Measurements from ENCODE around the gene SLC35F5. TPM values are rescaled to one million over a fixed set of nuclear protein-coding genes. Genes with fewer than 3 reads are reported as not detected.

The SLC35F5 gene
- polyA plus RNA-seq, 1 donor (not counting 4 experiments of a cell fraction or from before 2014, with no cell fraction given): 86.5 TPM

DNA sequence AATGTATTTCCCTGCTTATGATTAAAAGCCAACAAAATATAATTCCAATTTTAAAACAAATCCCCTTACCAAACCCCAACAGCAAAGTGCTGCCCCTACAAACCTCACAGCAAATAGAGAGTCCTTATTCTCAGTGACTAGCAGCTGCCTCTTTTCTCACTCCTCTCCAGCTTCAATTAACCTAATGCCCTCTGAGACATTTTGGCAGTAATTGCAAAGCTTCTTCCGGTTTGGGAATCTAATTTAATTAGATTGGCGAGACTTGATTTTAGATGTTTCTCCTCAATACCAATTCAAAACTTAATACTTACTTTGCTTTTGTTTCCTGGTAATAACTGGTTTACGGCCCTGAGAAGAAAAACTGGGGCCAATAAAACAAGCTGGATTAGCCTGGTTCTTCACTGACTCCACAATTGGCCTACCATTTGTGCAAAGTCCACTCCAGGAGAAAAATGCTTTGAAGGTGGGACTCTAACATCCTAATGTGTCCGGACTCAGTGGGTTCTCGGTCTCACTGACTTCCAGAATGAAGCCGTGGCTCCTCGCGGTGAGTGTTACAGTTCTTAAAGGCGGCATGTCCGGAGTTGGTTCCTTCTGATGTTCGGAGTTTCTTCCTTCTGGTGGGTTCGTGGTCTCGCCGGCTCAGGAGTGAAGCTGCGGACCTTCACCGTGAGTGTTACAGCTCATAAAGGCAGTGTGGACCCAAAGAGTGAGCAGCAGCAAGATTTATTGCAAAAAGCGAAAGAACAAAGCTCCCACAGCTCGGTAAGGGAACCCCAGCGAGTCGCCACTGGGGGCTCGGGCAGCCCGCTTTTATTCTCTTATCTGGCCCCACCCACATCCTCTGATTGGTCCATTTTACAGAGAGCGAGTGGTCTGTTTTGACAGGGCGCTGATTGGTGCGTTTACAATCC is 52.8 kb downstream of the SLC35F5 start:
- FAIRE-seq (no peak), DNase-seq (ENCODE audit: low read depth, low spot score) (no peak)
- Histone ChIP-seq H3K27ac (ENCODE audit: control insufficient read depth, insufficient read depth, low read length) (no peak overlapping the region), H3K36me3 (ENCODE audit: control insufficient read depth in 2 of 2, extremely low read depth in 1 of 2, insufficient read depth in 2 of 2, low read length in 2 of 2) (peaks cover 0 to 2% of the 10 kb centered on the region in 2 experiments), H4K20me1 (ENCODE audit: control insufficient read depth, extremely low read depth, insufficient read depth, low read length) (no peaks in the 10 kb centered on the region), H3K4me1 (ENCODE audit: control insufficient read depth, extremely low read depth, insufficient read depth, low read length) (no peaks in the 10 kb centered on the region), H3K27me3 (ENCODE audit: control insufficient read depth, extremely low read depth, insufficient read depth, low read length) (no peaks in the 10 kb centered on the region), H3K9me1 (ENCODE audit: control insufficient read depth, extremely low read depth, insufficient read depth, low read length) (no peaks in the 10 kb centered on the region), H3K9me3 (ENCODE audit: control insufficient read depth, low read depth, low read length) (no peaks in the 10 kb centered on the region), H3K4me2 (ENCODE audit: control insufficient read depth, extremely low read depth, insufficient read depth, low read depth, low read length) (no peak overlapping the region), H3K4me3 (ENCODE audit: control insufficient read depth in 2 of 3, extremely low read depth in 1 of 3, insufficient read depth in 2 of 3, low read depth in 1 of 3, low read length in 3 of 3) (no peak overlapping the region), H3K79me2 (ENCODE audit: control insufficient read depth, insufficient read depth, low read length) (no peaks in the 10 kb centered on the region), H2AFZ (ENCODE audit: control insufficient read depth, low read length) (no peak overlapping the region), H3K9ac (ENCODE audit: control insufficient read depth, extremely low read depth, insufficient read depth, low read length) (no peak overlapping the region)
- no peak for TF ChIP-seq EZH2 (IDR thresholded peaks at IDR 0.05; ENCODE audit: low read length)
- TF ChIP-seq CTCF (optimal IDR thresholded peaks at IDR 0.05 in 1 of 3, IDR thresholded peaks at IDR 0.05 in 1 of 3, conservative IDR thresholded peaks at IDR 0.05 in 1 of 3; ENCODE audit: extremely low read depth in 1 of 3, insufficient read depth in 2 of 3, low read length in 3 of 3): no peak
- dilution Hi-C loops (cut with MboI; ENCODE audit: extremely low pct_ligation_motif_present, low sequenced_read_pairs): no loop called here

DNA sequence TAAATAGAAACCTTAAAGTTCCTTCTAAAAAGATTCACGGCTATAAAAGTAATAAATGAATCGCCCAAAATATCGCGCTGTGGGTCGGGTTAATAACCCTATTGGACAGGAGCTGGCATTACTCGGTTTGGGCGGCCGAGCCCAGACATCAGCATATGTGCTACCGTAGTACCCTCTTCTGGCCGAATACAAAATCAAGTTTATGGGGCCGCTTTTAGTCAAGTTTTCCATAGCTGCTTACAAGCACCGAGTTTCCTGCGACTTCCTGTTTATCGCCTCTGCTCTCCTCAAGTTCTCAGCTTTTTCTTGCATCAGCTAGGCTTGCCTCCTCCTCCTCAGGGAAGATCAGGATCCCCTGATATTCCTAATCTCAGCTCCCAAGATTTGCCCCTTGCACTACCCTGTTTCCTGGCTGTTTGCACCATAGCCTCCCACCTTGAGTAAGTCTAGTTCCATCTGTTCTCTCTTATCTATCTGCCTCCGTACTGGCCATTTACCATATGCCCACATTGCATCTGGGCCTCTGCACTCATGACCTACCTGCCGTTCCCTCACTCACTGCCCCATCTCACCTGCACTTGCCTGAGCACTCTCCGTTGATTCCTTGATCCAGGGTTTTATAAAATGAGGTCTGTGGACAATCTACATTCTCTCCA is 56.1 kb downstream of the SLC35F5 start:
- Histone ChIP-seq H3K27ac (ENCODE audit: control insufficient read depth, insufficient read depth, low read length) (no peak overlapping the region), H3K9me1 (ENCODE audit: control insufficient read depth, extremely low read depth, insufficient read depth, low read length) (no peaks in the 10 kb centered on the region), H3K4me3 (ENCODE audit: control insufficient read depth in 2 of 3, extremely low read depth in 1 of 3, insufficient read depth in 2 of 3, low read depth in 1 of 3, low read length in 3 of 3) (no peak overlapping the region), H3K9ac (ENCODE audit: control insufficient read depth, extremely low read depth, insufficient read depth, low read length) (no peak overlapping the region), H2AFZ (ENCODE audit: control insufficient read depth, low read length) (no peak overlapping the region), H4K20me1 (ENCODE audit: control insufficient read depth, extremely low read depth, insufficient read depth, low read length) (no peaks in the 10 kb centered on the region), H3K4me2 (ENCODE audit: control insufficient read depth, extremely low read depth, insufficient read depth, low read depth, low read length) (no peak overlapping the region), H3K9me3 (ENCODE audit: control insufficient read depth, low read depth, low read length) (no peaks in the 10 kb centered on the region), H3K36me3 (ENCODE audit: control insufficient read depth in 2 of 2, extremely low read depth in 1 of 2, insufficient read depth in 2 of 2, low read length in 2 of 2) (no peaks in the 10 kb centered on the region), H3K4me1 (ENCODE audit: control insufficient read depth, extremely low read depth, insufficient read depth, low read length) (no peaks in the 10 kb centered on the region), H3K79me2 (ENCODE audit: control insufficient read depth, insufficient read depth, low read length) (no peaks in the 10 kb centered on the region), H3K27me3 (ENCODE audit: control insufficient read depth, extremely low read depth, insufficient read depth, low read length) (no peaks in the 10 kb centered on the region)
- dilution Hi-C loops (cut with MboI; ENCODE audit: extremely low pct_ligation_motif_present, low sequenced_read_pairs): no loop called here
- no peak for FAIRE-seq
- no peak for DNase-seq (ENCODE audit: low read depth, low spot score)
- TF ChIP-seq CTCF (optimal IDR thresholded peaks at IDR 0.05 in 1 of 3, IDR thresholded peaks at IDR 0.05 in 1 of 3, conservative IDR thresholded peaks at IDR 0.05 in 1 of 3; ENCODE audit: extremely low read depth in 1 of 3, insufficient read depth in 2 of 3, low read length in 3 of 3): no peak
- no peak for TF ChIP-seq EZH2 (IDR thresholded peaks at IDR 0.05; ENCODE audit: low read length)
